Osteoblast (primary cell): ENCODE results near the gene UNC5C. TPM values are rescaled to one million over a fixed set of nuclear protein-coding genes. Genes with fewer than 3 reads are reported as not detected.

Experiments used
- DNase-seq: peaks from one replicate; pipeline ENCODE4 v3.0.0; 2011; ENCODE audit warnings: low spot score, mixed read lengths; ENCODE audit not compliant: insufficient read length; ENCODE audit errors: missing footprints
- H2AFZ ChIP-seq: 2 replicates; pipeline ENCODE4 v1.6.0; 2011; ENCODE audit warnings: mild to moderate bottlenecking, low read length
- H3K27ac ChIP-seq: 2 replicates; pipeline ENCODE4 v1.5.1; 2011; ENCODE audit warnings: mild to moderate bottlenecking, low read depth, low read length, moderate library complexity
- H3K27me3 ChIP-seq: 2 replicates; pipeline ENCODE4 v1.6.0; 2012; ENCODE audit warnings: mild to moderate bottlenecking, control low read depth, inconsistent platforms, low read length, moderate library complexity; ENCODE audit not compliant: insufficient read depth
- H3K36me3 ChIP-seq: 2 replicates; pipeline ENCODE4 v1.5.1; 2011; ENCODE audit warnings: mild to moderate bottlenecking, low read length, control low read depth, moderate library complexity; ENCODE audit not compliant: insufficient read depth
- H3K4me1 ChIP-seq: 2 replicates; pipeline ENCODE4 v1.5.1; 2011; ENCODE audit warnings: mild to moderate bottlenecking, low read length, control low read depth, moderate library complexity; ENCODE audit not compliant: insufficient read depth
- H3K4me2 ChIP-seq: 2 replicates; pipeline ENCODE4 v1.6.0; 2011; ENCODE audit warnings: mild to moderate bottlenecking, low read length; ENCODE audit not compliant: insufficient read depth
- H3K4me3 ChIP-seq: fragments of 200-600 bp; sonication (generic); 3 replicates; pipeline ENCODE4 v1.5.1; 2012; ENCODE audit warnings: mild to moderate bottlenecking, low read length, inconsistent platforms; ENCODE audit not compliant: insufficient read depth
- H3K79me2 ChIP-seq: 2 replicates; pipeline ENCODE4 v1.6.0; 2012; ENCODE audit warnings: mild to moderate bottlenecking, low read length, control low read depth, inconsistent platforms; ENCODE audit not compliant: insufficient read depth
- H3K9me3 ChIP-seq: 2 replicates; pipeline ENCODE4 v1.5.1; 2011; ENCODE audit warnings: low read depth, low read length, control low read depth
- H4K20me1 ChIP-seq: 2 replicates; pipeline ENCODE4 v1.6.0; 2012; ENCODE audit warnings: mild to moderate bottlenecking, low read length, control low read depth; ENCODE audit not compliant: insufficient read depth
- CTCF ChIP-seq: IDR thresholded peaks from 2 replicates; pipeline ENCODE4 v1.5.1; 2011; ENCODE audit warnings: mild to moderate bottlenecking, low read depth, low read length, moderate library complexity; ENCODE audit errors: extremely low read depth
- total RNA-seq: library from RNA; depleted of rRNA; stranded (reverse); fragments of >200 nt; gene quantifications from 2 replicates; pipeline ENCODE4 v1.2.3, GENCODE V29; 2012

The UNC5C gene
- total RNA-seq, 1 donor, result 9.0 TPM

GRCh38 chr4:95124906-95125504 lies 423.8 kb downstream of the UNC5C start:
- Histone ChIP-seq H3K27me3 (no peaks in the 10 kb centered on the region), H2AFZ (peak overlapping the region; percentile 75), H3K27ac (no peak overlapping the region), H3K36me3 (no peaks in the 10 kb centered on the region), H4K20me1 (no peaks in the 10 kb centered on the region), H3K4me2 (peak overlapping the region; percentile 50), H3K9me3 (no peaks in the 10 kb centered on the region), H3K4me3 (no peak overlapping the region), H3K79me2 (no peaks in the 10 kb centered on the region), H3K4me1 (peaks cover 10% of the 10 kb centered on the region)
- TF ChIP-seq CTCF, result peak; percentile 71
- no peak for DNase-seq

- Histone ChIP-seq H3K27ac (no peak overlapping the region), H4K20me1 (no peaks in the 10 kb centered on the region), H3K27me3 (no peaks in the 10 kb centered on the region), H3K9me3 (no peaks in the 10 kb centered on the region), H3K4me2 (no peak overlapping the region), H3K4me1 (no peaks in the 10 kb centered on the region), H2AFZ (no peak overlapping the region), H3K4me3 (no peak overlapping the region), H3K79me2 (no peaks in the 10 kb centered on the region), H3K36me3 (no peaks in the 10 kb centered on the region)
- TF ChIP-seq CTCF, result no peak
- no peak for DNase-seq
These were observed 426.8 kb downstream of the UNC5C start for GRCh38 chr4:95122001-95122400.

GRCh38 chr4:95120456-95120855 lies 428.3 kb downstream of the UNC5C start:
- Histone ChIP-seq H3K79me2 (no peaks in the 10 kb centered on the region), H3K27me3 (no peaks in the 10 kb centered on the region), H2AFZ (no peak overlapping the region), H4K20me1 (no peaks in the 10 kb centered on the region), H3K9me3 (no peaks in the 10 kb centered on the region), H3K36me3 (no peaks in the 10 kb centered on the region), H3K4me2 (no peak overlapping the region), H3K4me3 (no peak overlapping the region), H3K27ac (no peak overlapping the region), H3K4me1 (no peaks in the 10 kb centered on the region)
- TF ChIP-seq CTCF, result no peak
- DNase-seq, result no peak

GRCh38 chr4:95118497-95118896 lies 430.3 kb downstream of the UNC5C start:
- TF ChIP-seq CTCF, result no peak
- no peaks in the 10 kb centered on the region for H3K9me3 ChIP-seq
- H4K20me1 ChIP-seq, result no peaks in the 10 kb centered on the region
- H3K27ac ChIP-seq, result no peak overlapping the region
- H2AFZ ChIP-seq, result no peak overlapping the region
- H3K79me2 ChIP-seq, result no peaks in the 10 kb centered on the region
- DNase-seq, result no peak
- H3K4me1 ChIP-seq, result no peaks in the 10 kb centered on the region
- H3K36me3 ChIP-seq, result no peaks in the 10 kb centered on the region
- H3K27me3 ChIP-seq, result no peaks in the 10 kb centered on the region
- no peak overlapping the region for H3K4me2 ChIP-seq
- no peak overlapping the region for H3K4me3 ChIP-seq
